Middle frontal gyrus (tissue), 1 donor: ENCODE measurements around the gene TTLL11.

Experiments
- DNase-seq: peaks from one replicate; pipeline ENCODE4 v3.0.0-alpha.2; 2015; ENCODE audit warnings: low spot score; ENCODE audit errors: extremely low spot score

TTLL11 gene

GRCh38 chr9:121836366-121836885 is 256.7 kb downstream of the TTLL11 start:
- DNase-seq, result no peak

DNA sequence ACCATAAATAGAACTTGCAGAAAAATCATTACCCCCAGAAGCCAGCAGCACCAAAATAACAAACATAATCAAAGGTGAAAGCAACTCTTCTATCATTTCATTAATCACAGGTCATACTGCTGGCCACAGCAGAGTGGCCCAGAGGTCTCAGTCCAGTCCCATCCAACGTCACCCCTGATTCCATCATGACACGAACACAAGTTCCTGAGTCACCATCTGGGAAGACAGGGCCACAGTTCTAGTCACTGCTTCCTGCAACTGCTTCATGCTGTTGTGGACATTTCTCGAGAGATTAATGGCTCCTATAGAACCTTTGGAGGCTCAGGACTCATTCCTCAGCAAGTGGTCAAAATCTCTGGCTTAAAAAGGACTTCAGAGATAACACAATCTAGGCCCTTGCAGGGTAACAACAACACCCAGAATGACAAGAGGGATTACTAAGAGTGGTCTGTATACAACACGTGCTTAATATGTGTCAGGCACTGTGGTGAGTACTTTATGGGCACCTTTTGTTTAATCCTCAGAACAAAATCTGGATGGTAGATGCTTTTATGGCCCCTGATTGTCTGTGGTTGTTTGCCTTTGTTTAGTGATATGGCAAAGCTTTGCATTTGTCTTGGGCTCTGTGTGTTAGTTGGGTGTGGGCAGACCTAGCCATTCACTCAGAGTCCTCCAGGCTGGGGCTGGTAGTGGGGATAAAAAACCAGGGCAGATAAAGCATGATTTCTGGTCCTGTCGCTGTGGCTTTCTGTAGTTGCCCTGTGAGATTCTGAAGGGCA is 257.3 kb downstream of the TTLL11 start:
- no peak for DNase-seq

DNA sequence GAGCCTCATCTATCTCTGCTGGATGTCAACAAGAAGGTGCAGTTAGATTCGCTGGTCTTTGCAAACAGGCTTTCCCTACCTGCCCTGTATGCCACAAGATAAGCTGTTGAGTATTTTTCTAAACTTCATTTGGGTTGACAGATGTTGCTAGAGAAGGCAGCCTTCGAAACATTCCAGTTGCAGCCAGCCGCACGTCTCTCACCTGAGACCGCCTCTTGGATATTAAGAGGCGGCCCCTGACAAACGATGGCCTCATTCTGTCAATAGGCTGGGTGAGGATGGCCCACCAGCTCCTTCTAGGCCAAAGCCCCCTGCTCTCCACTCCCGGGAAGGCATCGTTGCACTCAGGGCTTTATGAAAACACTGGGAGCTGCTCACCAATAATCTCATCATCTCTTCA is 260.0 kb downstream of the TTLL11 start:
- DNase-seq, result no peak

GRCh38 chr9:121831869-121832268 is 261.2 kb downstream of the TTLL11 start:
- DNase-seq, result no peak

- no peak for DNase-seq
Measured at GRCh38 chr9:121830441-121831140, 262.5 kb downstream of the TTLL11 start.

- no peak for DNase-seq
Measured at GRCh38 chr9:121827251-121827967, 265.7 kb downstream of the TTLL11 start.

GRCh38 chr9:121826711-121827110 is 266.4 kb downstream of the TTLL11 start:
- no peak for DNase-seq

DNA sequence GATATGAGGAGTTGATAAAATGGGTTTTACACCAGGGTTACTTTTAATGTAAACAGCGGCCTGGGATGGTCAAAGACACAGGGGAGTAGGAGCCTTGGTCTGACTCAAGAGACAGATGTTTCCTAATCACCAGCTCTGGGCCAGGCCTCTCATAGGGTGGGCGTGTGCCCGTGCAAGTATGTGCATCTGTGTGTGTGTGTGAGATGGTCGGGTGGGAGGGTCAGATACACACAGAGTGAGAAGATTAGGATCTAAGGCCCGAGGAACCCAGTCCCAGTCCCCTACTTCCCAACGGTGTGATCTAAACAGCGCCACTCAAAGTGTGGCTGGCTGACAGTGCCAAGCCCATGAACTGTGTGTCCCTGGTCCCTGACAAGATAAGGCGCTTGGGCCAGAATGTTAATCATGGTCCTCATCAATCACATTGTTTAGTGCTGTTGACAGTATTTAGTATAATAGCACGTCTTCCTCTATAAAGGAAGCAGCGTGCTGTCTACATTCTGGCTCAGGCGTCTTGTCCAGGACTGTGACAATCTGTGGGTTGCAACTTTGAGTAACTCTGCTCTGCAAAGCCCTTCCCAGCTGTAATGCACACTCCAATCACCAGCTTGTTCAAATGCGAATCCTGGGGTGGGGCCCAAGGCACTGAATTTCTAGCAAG is 267.9 kb downstream of the TTLL11 start:
- no peak for DNase-seq

- no peak for DNase-seq
Measured at GRCh38 chr9:121824651-121825030, 268.5 kb downstream of the TTLL11 start.

DNA sequence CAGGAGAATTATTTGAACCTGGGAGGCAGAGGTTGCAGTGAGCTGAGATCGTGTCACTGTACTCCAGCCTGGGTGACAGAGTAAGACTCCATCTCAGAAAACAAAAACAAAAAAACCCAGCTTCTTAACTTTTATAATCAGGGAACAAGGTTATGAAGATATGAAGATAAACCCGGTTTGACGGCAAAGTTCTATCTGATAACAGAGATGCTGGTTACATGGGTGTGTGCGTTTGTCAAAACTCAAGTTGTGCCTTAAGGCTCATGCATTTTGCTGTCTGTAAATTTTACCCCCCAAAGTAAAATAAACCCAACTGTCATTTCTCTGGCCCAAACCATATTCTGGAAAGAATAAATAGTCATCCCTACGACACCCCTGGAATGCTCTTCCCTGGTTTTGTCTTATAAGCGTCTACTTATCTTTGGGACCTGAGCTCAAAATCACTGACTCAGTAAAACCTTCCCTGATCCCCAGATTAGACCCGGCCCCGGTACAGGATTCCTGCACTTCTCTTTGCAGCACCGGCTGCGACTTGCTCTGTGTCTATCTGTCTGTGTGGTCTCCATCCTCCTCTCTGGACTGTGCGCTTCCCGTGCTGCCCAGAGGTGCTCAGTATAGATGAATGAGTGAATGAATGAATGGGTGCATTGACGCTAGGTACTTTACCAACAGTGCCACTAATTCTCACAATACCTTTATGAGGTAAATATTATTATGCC is 269.5 kb downstream of the TTLL11 start:
- no peak for DNase-seq

DNA sequence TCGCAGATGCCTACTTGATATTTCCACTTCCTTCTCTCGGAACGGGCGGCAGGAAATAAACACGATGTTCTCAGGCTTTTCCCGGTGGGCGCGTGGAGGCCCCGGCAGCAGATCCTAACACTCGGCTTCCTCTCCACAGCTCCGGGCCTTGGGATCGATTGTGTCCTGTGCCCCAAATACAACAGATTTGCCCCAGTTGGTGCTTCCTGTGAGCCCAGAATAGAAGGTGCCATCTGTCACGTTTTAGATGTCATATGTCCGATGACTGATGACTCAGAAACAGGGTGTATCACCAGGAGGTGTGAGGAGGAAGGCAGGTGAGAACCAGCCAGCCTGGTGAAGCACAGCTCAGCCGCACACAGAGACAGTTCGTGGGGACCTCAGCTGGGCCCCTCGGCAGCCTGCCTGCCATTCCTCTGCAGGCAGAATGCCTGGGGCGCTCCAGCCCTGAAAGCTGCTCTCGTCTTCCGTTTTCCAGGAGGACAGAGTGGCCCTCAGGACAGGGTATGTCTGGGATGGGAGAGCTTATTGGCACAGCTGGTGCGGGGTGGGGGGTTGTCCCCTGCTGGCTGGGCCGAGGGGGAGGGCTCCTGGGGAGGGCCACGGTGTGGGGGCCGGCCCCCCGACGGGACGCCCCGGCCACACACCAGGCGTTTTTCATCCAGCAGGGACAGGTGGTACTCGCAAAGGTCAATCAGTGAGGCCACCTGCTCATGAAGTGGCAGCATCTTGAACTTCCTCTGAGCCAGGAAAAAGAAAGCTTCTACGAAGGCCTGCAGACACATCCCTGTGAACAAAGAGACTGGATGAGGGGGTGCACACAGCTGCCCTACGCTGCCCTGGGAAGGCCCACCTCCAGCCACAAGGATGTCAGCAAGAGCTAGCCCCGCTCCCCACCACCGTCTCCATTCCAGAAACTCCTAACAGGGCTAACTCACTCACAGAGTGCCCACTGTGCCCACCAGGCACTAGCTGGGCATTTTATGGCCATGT is 270.7 kb downstream of the TTLL11 start:
- no peak for DNase-seq

GRCh38 chr9:121821326-121821725 is 271.8 kb downstream of the TTLL11 start:
- no peak for DNase-seq

DNA sequence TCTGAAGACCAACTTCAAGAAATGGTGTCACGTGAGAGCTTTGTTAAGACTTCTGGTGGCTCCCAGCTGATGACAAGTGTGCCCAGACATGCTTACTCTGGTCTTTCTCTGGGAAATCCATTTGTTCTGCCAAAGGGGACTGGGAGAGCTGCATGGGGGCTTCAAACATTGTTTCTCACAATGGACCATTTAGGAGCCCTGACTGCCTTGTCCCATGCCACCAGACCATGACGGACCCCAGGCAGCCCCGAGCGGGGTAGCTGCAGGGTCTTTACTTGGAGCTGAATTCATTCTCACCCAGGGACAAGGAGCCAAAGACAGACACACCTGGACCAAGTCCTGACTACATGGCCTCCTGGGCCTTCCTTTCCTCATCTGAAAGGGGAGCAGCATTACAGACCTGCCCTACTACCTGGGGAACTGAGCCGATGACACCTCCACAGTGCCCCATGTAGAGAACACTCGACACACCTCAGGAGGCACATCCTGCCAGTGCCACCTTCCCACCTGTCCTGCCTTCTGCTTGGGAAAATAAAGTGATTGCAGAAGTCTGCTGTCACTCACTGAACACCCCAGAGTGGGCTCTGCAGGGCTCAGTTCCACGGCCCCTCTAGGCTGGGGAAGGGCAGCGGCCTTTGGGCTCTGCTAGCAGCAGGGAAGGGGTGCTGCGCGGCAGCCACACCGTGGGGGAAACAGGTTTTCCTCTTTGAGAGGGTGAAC is 272.7 kb downstream of the TTLL11 start:
- DNase-seq, result no peak

DNA sequence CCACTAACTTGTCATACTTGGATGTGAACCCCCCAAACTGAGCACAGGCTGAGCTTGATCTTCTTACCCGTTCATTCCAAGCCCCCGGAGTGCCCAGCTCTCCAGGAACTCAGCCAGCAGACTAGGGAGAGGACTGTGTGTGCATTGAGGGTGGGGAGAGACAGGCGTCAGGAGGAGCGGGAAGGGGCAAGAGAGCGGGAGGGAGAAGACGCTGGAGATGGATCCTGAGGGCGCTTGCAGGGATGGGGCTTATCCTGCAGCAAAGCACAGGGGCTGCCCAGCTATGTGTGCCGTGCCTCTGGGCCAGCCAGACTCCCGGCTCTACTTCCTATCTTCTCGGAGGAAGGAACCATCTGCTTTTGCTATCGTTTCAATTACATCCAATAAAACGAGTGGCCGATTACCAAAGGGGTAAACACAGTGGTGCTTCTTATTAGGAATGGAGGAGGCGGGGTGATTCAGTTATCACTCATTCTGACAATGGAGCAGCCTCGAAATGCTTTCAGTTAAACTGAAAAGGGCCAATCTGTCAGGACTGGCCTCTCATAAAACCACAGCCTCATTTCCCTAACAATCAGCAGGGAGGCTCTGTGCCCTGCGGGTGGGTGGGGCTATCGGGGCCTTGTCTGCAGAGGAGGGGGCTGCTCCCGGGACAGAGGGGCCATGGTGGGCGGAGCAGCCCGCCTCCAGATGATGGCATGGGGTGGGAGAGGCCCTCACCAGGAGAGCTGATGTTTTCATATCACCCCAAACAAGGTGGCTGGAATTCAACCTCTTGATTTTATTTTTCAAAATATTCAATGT is 273.5 kb downstream of the TTLL11 start:
- no peak for DNase-seq

DNA sequence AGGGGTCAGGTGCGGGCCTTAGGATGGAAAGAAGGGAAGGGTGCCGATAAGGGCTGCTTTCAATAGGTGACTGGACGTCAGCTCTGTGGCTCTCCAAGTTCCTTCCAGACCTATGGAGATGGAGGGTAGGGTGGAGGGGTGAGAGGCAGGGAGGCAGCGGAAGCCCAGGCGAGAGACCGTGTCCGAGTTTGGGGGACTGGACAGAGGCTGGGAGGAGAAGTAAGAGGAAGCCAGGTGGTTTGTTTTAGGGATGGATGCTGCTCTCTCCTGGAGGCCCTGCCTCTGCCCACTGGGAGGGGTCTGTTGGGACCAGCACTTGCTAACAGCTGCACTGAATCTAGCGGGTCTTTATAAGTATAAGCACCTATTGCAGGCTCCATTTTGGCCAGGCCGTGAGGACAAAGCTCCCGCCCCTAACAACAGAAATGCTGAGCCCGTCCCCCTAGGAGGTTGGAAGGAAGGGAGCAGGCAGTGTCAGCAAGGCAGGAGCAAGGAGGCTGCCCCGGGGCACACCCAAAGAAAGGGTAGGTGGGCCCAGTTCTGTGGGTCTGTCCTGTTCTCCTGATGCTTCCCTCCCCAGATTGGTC is 274.2 kb downstream of the TTLL11 start:
- no peak for DNase-seq

- DNase-seq, result no peak
Measured at GRCh38 chr9:121818016-121818661, 275.0 kb downstream of the TTLL11 start.

DNA sequence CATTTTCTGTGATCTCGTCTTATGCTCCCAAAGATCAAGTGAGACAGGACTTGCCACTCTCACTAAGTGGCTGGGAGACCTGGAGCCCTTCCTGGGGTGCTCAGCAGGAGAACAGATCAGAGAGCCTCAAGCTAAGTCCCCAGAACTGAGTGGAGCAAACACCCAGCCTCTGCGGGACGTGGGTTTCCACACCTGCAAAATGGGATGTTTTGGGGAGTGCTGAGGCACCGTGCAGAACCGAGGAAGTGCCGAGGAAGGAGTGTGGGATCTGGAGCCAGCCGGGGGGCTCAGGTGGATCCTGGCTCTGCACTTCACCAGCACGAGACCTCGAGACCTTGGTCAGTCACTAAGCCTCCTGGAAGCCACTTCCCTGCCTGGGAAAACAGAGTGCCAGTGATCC is 275.6 kb downstream of the TTLL11 start:
- DNase-seq, result no peak
